Measurements from ENCODE around the gene IRF2.
"Not testable (repeated sequence)": the region's sequence is repeated elsewhere in the genome, so short reads cannot be mapped to it uniquely, and the experiment has no call there.

The IRF2 gene

GRCh38 chr4:184343502-184344177 is 130.7 kb downstream of the IRF2 start:
- DNase-seq = peak; percentile 64

- not testable (repeated sequence) for DNase-seq
Measured at GRCh38 chr4:184342857-184343237, 131.5 kb downstream of the IRF2 start.

DNA sequence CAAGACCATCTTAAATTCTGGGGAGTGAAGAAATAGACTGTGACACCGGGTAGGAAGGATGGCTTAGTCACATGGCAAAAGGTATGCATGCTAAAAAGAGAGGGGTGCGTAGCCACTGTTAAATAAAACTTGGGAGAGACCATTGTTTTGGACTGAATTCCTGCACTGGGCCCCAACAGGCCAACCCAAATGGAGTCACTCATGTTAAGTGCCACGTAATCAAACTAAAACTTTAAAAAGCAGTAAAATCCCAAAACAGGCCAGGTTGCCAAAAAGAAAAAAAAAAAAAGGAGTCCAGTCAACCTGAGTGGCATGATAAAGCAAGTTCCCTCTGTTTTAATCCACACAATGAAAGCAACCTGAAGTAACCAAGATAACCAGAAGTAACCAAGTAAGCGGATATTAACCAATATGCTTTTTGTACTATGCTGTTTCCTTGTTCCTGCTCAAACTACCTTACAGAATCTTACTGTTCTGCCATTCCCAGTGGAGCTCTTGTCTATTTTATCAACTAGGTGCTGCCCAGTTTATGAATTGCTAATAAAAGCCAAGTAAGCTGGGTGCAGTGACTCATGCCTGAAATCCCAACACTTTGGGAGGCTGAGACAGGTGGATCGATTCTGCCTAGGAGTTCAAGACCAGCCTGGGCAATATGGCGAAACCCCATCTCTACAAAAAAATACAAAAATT is 132.0 kb downstream of the IRF2 start:
- DNase-seq = no peak

DNA sequence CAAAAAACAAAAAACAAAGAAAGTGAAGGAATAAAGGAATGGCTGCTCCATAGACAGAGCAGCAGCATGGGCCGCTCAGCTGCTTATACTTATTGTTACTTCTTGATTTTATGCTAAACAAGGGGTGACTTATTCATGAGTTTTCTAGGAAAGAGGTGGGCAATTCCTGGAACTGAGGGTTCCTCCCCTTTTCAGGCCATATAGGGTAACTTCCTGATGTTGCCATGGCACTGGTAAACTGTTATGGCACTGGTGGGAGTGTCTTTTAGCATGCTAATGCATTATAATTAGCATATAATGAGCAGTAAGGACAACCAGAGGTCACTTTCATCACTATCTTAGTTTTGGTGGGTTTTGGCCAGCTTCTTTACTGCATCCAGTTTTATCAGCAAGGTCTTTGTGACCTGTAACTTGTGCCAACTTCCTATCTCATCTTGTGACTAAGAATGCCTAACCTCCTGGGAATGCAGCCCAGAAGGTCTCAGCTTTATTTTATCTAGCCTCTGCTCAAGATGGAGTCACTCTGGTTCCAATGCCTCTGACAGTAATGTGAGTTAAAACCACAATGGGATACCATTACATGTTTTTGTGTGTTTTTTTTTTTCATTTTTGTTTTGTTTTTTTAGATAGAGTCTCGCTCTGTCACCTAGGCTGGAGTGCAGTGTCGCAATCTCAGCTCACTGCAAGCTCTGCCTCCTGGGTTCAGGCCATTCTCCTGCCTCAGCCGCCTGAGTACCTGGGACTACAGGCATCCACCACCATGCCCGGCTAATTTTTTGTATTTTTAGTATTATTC is 134.8 kb downstream of the IRF2 start:
- not testable (repeated sequence) for DNase-seq

DNA sequence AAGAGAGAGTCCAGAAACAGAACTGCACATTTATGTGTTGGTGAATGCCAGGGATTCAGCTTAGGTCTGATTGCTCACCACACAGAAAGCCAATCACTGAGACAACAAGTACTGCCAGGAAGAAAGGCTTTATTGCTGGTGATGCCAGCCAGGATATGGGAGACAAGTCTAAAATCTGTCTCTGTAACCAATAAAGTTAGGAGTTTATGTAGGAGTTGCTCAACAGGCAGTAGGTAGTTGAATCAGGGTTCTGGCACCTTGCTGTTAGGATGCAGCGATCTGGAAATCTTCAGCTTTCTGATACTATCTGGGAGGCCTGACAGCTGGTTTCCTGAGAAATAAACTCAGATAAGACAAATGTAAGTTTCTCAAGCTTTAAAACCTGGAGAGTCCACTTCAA is 136.4 kb downstream of the IRF2 start:
- DNase-seq = no peak

Measured in activated CD8-positive, alpha-beta memory T cell treated with anti-CD3 and anti-CD28 coated beads, Interleukin-2, amount 50 U/mL, for 48 hours (primary cell).